NCI-H1436 treated with DMSO at 0.1 percent for 48 hours (cell line): ENCODE measurements around the gene ISYNA1.

Experiments
- DNase-seq: peaks from one replicate; lab custom pipeline; 2025; lab: John Stamatoyannopoulos, UW

Gene ISYNA1

GRCh38 chr19:18392417-18392816 is 45.5 kb downstream of the ISYNA1 start:
- no peak for DNase-seq

GRCh38 chr19:18391509-18392075 is 46.3 kb downstream of the ISYNA1 start:
- no peak for DNase-seq

- no peak for DNase-seq
Observed at GRCh38 chr19:18390065-18390907, 47.6 kb downstream of the ISYNA1 start.

- DNase-seq = no peak
Observed at GRCh38 chr19:18389726-18390064, 48.2 kb downstream of the ISYNA1 start.

GRCh38 chr19:18388960-18389725 is 48.8 kb downstream of the ISYNA1 start:
- no peak for DNase-seq

GRCh38 chr19:18388100-18388959 is 49.6 kb downstream of the ISYNA1 start:
- no peak for DNase-seq

- no peak for DNase-seq
Observed at GRCh38 chr19:18386543-18387271, 51.2 kb downstream of the ISYNA1 start.

- no peak for DNase-seq
Observed at GRCh38 chr19:18385675-18386542, 52.0 kb downstream of the ISYNA1 start, which contains the start of gene GDF15. TSS of gene GDF15 (plus strand) at chr19:18386158. CDS start at chr19:18386190, 32 bp downstream.

GRCh38 chr19:18385359-18385674 is 52.6 kb downstream of the ISYNA1 start:
- DNase-seq = no peak

- no peak for DNase-seq
Observed at GRCh38 chr19:18384775-18385174, 53.2 kb downstream of the ISYNA1 start.
